NCI-H2196 (cell line): ENCODE data around the gene GLIS1.
A peak's percentile ranks its signal among the peaks of the same experiment; 100 is the strongest.

Experiments
- DNase-seq: peaks from one replicate; lab custom pipeline; 2025; ENCODE audit not compliant: unreplicated experiment; lab: John Stamatoyannopoulos, UW

The GLIS1 gene

GRCh38 chr1:53552146-53552861, 186.7 kb downstream of the GLIS1 start:
- no peak for DNase-seq

GRCh38 chr1:53551428-53551995, 187.5 kb downstream of the GLIS1 start:
- no peak for DNase-seq

- no peak for DNase-seq
Measured at GRCh38 chr1:53550201-53550741, 188.7 kb downstream of the GLIS1 start.

GRCh38 chr1:53549781-53550180, 189.2 kb downstream of the GLIS1 start:
- no peak for DNase-seq

GRCh38 chr1:53549287-53549686, 189.7 kb downstream of the GLIS1 start:
- no peak for DNase-seq

GRCh38 chr1:53548031-53548491, 190.9 kb downstream of the GLIS1 start:
- DNase-seq = no peak

GRCh38 chr1:53547231-53547790, 191.7 kb downstream of the GLIS1 start:
- no peak for DNase-seq

- DNase-seq = no peak
Measured at GRCh38 chr1:53546409-53547155, 192.4 kb downstream of the GLIS1 start.

- peak; percentile 45 for DNase-seq
Measured at GRCh38 chr1:53545663-53546408, 193.1 kb downstream of the GLIS1 start.

- DNase-seq = no peak
Measured at GRCh38 chr1:53544728-53545515, 194.0 kb downstream of the GLIS1 start.

- DNase-seq = no peak
Measured at GRCh38 chr1:53543778-53544695, 194.9 kb downstream of the GLIS1 start.

GRCh38 chr1:53543130-53543777, 195.7 kb downstream of the GLIS1 start:
- no peak for DNase-seq

GRCh38 chr1:53542551-53542950, 196.4 kb downstream of the GLIS1 start:
- DNase-seq = no peak

GRCh38 chr1:53541761-53542550, 197.0 kb downstream of the GLIS1 start:
- DNase-seq = peak; percentile 40

- DNase-seq = no peak
Measured at GRCh38 chr1:53541263-53541625, 197.7 kb downstream of the GLIS1 start.

- no peak for DNase-seq
Measured at GRCh38 chr1:53540604-53541262, 198.2 kb downstream of the GLIS1 start.
